ENCODE results near the gene KCNH4. TPM values are rescaled to one million over a fixed set of nuclear protein-coding genes. Genes with fewer than 3 reads are reported as not detected.

Gene KCNH4
- total RNA-seq, 1 experiment from 2014 or later, result not detected

GRCh38 chr17:42118545-42118944, 62.4 kb downstream of the KCNH4 start:
- DNase-seq (ENCODE audit: low spot score), result peak; percentile 48

- no peak for DNase-seq (ENCODE audit: low spot score)
These were observed 62.8 kb downstream of the KCNH4 start for GRCh38 chr17:42118126-42118510.

DNA sequence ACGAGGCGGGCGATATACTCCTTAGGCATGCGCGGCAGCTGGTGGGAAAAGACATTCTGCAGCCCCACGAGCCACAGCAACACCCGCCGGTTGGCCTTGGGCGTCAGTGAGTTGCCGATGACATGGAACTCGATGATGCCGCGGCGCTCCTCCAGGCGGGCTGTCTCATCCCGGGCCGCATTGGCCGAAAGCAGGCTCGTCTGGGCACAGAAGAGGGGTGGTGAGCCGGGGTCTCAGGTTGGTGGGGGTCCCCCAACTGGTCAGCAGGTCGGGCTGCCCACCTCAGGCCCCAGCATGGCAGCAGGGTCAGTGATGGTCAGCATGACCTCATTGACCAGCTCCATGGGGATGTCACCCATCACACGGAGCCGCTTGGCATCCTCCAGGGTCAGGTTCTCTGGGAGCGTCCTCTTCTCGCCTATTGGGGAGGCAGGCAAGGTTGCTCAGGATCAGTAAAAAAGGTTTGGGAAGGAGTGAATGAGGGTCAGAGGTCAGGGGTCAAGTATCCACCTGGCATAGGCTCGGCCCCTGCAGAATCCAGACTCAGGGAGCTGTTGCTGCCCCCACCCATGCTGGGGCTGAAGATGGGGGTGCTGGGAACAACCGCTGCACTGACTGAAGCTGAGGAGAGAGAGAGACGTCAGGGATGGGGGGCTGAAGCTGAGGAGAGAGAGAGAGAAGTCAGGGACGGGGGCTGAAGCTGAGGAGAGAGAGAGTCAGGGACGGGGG, 63.4 kb downstream of the KCNH4 start:
- no peak for DNase-seq (ENCODE audit: low spot score)

DNA sequence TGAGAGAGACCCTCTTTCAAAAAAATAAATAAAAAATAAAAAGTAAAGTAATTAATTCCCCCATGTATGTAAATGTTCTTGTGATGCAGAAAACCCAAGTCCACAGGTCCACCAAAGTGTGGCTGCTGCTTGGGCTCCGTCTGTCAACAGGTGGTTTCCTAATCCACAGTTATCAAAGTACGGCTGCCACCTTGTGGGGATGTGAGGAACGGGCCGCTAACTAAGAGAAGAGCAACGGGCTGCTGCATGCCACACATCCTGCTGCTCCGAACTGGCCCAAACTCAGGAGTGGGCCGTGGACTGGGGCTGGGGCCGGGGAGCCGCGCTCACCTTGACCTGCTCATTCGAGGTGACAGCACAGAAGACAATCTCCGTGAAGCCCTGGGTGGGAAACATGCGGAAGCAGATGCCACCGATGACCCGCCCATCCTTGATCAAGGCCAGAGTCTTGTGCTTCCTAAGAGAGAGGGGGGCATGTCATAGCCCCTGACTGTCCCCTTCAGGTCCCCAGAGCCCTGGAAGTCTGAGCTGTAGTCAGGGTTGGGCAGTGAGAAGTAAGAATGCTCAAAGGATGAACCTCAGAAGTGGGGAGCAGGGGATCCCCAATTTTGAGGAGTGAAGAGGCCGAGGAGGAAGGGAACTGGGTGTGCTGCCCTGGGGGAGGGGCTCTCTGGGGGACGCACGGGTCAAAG, 64.1 kb downstream of the KCNH4 start:
- DNase-seq (ENCODE audit: low spot score), result peak; percentile 90

DNA sequence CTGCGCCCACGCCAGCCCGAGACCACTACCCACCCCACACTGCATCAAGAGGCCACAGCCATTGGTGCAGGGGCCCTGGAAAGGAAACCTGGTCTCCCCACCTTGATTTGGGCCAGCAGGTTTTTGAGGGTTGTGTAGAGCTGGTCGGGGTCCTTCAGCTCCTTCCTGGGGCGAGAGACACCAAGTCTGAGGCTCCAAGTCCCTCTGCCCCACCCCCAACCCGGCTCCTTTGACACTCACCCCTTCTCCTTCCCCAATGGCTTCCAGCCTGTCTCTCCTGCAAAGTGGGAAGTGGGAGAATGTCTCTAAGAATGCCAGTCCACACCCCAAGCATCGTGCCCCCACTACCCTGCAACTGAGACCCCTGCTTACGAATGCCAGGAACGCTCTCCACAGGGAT, 66.8 kb downstream of the KCNH4 start:
- DNase-seq (ENCODE audit: low spot score), result no peak

DNA sequence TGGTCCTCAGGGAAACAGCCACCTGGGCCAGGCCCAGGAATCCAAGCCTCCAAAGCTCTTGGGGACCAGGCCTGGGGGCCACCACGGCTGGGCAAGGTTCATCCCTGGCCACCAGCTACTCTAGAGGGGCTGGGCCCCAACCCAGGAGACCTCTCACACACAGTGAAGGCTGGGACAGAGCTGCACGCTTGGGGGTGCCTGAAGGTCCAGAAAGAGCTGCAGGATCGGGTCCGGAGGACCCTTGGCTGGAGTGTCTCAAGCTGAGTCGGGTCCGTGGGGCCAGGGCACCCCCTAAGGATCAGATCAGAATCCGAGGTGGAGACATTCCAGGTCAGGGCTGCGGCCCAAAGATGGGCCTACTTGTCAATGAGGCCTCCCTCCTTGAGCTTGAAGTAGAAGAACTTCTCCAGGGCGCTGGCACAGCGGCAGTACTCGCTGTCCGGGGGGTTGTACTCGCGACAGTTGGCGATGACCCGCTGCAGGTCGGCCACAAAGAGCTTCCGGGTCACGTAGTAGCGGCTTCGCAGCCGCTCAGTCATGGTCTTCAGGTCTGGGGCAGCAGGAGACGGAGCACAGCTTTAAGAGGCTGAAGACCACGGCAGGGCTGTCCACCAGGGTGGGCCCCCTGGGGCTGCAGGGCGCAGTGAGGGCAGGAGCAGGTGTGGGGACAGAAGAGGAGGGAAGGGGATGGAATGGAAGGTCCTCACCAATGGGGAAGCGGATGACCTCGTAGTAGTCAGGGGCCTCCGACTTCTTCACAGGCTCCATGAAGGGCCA, 67.5 kb downstream of the KCNH4 start:
- DNase-seq (ENCODE audit: low spot score), result no peak

GRCh38 chr17:42112552-42113176, 68.3 kb downstream of the KCNH4 start, which contains the start of gene DHX58:
DHX58 (minus strand) TSS chr17:42112714; CDS start chr17:42111892, 822 bp downstream.
- DNase-seq (ENCODE audit: low spot score), result peak; percentile 76

DNA sequence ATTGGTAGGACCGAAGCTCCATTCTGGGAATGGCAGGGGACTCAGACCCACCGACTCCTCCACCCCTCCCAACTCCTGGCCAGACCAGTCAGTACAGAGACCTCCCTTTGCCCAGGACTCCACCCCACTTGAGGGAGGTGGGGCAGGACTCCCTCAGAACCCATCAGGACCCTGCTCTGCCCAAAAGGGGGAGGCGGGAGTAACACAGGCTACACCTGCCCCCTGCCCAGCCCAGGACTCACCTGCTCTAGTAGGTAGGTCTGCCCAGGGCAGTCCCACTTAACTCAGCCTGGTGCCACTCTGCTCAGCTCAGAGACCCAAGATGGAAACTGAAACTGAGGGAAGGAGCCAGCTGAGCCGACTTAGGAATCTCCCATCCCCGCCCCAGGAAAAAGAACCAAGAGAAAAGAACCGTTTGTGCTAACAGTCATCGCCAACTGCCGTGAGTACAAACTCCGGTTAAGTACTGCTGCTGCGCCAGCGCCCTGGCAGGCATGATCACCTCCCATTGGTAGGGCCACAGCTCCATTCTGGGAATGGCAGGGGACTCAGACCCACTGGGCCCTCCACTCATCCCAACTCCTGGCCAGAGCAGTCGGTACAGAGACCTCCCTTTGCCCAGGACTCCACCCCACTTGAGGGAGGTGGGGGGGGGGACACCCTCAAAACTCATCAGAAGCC, 68.9 kb downstream of the KCNH4 start:
- peak; percentile 52 for DNase-seq (ENCODE audit: low spot score)

- no peak for DNase-seq (ENCODE audit: low spot score)
These were observed 69.7 kb downstream of the KCNH4 start for GRCh38 chr17:42111265-42111636.

DNA sequence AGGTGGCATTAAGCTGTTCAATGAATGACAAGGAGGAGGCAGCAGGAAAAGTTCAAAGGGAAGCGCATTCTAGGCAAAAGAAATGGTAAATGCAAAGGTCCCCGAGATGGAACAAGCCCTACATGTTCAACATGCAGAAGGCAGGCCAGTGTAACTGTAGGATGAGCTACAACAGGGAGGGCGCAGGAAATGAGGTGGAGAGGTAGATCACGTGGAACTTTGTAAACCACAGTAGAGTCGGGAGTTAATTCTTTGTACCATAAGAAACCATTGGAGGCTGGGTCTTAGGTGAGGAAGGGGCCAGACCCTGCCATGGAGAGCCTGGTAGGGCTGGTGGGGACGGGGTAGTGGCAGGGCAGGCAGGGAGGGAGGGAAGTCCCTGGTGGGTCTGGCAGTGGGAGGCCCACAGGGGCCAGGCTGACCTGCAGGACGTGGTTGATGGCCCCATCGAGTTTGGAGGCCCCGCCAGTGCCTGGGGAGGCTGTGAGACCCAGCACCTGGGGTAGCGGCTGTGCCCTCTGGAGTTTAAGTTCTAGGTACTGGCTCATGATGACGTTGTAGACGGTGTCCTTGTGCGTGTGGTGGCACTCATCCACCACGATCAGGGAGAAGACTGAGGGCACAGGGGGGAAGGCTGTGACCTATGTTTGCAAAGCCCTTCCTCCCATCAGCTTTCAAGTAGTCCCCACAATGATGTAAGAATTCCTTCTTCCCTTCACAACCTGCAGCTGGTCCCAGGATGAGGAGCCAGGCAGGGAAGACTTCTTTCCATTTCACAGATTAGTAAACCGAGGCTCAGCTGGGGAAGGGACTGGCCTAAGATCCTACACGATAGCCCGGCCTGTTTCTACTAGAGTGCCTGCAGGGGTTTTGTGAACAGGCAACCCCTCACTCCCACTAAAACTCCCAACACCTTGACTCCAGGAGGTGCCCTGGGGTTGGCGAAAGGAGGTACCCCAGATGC, 70.4 kb downstream of the KCNH4 start:
- no peak for DNase-seq (ENCODE audit: low spot score)

DNA sequence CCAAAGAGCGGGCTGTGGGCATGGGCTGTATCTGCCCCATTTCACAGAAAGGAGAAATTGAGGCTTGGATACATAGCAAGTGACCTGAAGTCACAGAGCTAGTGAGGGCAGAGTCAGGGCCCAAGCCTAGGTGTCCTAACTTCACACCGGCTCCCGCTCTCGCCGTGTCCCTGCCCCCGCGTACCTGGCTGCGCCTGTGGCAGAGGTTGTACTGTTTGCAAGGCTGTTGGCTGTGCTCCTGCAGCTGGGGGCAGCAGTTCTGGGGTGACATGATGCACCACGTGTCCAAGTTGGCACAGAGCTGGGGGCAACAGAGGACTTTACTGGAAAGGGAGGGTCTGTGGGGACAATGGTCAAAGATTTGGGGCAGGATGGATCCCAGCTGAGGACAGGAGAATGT, 71.9 kb downstream of the KCNH4 start:
- no peak for DNase-seq (ENCODE audit: low spot score)

- DNase-seq (ENCODE audit: low spot score), result peak; percentile 75
These were observed 73.1 kb downstream of the KCNH4 start for GRCh38 chr17:42107597-42108576.

- no peak for DNase-seq (ENCODE audit: low spot score)
These were observed 73.8 kb downstream of the KCNH4 start for GRCh38 chr17:42107124-42107523.

Other genes starting within 250 kb of the KCNH4 start
- 73.2 and 88.3 TPM in 2 replicates for gene CNP, start 214.3 kb downstream of the KCNH4 start, total RNA-seq (2014; rRNA removed; shearing (Covaris generic))
- gene DNAJC7, start 163.7 kb downstream of the KCNH4 start, total RNA-seq (2014; rRNA removed; shearing (Covaris generic)), result 49.1 and 52.8 TPM in 2 replicates
- gene NKIRAS2, start 161.1 kb downstream of the KCNH4 start, total RNA-seq (2014; rRNA removed; shearing (Covaris generic)), result 50.1 and 62.1 TPM in 2 replicates
- gene C17orf113, start 130.5 kb downstream of the KCNH4 start, total RNA-seq (2014; rRNA removed; shearing (Covaris generic)), result 3.6 and 3.7 TPM in 2 replicates
- 0.08 and 0.37 TPM in 2 replicates for gene ZNF385C, start 82.7 kb downstream of the KCNH4 start, total RNA-seq (2014; rRNA removed; shearing (Covaris generic))
- 9.1 and 9.7 TPM in 2 replicates for gene DHX58, start 68.4 kb downstream of the KCNH4 start, total RNA-seq (2014; rRNA removed; shearing (Covaris generic))
- gene KAT2A, start 59.8 kb downstream of the KCNH4 start, total RNA-seq (2014; rRNA removed; shearing (Covaris generic)), result 49.6 and 51.9 TPM in 2 replicates
- not detected in 2 replicates for gene HSPB9, start 58.3 kb downstream of the KCNH4 start, total RNA-seq (2014; rRNA removed; shearing (Covaris generic))
- 127 and 141 TPM in 2 replicates for gene RAB5C, start 26.2 kb downstream of the KCNH4 start, total RNA-seq (2014; rRNA removed; shearing (Covaris generic))
- not detected in 2 replicates for gene HCRT, start 4.3 kb upstream of the KCNH4 start, total RNA-seq (2014; rRNA removed; shearing (Covaris generic))
- gene GHDC, start 13.4 kb upstream of the KCNH4 start, total RNA-seq (2014; rRNA removed; shearing (Covaris generic)), result 22.0 and 25.6 TPM in 2 replicates
- 11.1 and 13.9 TPM in 2 replicates for gene STAT5B, start 95.2 kb upstream of the KCNH4 start, total RNA-seq (2014; rRNA removed; shearing (Covaris generic))
- gene STAT5A, start 107.4 kb upstream of the KCNH4 start, total RNA-seq (2014; rRNA removed; shearing (Covaris generic)), result 11.3 and 11.7 TPM in 2 replicates
- 30.9 and 38.0 TPM in 2 replicates for gene STAT3, start 207.3 kb upstream of the KCNH4 start, total RNA-seq (2014; rRNA removed; shearing (Covaris generic))
- gene CAVIN1, start 242.1 kb upstream of the KCNH4 start, total RNA-seq (2014; rRNA removed; shearing (Covaris generic)), result 48.7 and 56.6 TPM in 2 replicates

Measured in HT-29 (cell line).